A673 (cell line): Measurements from ENCODE around the gene HIVEP1. TPM values are rescaled to one million over a fixed set of nuclear protein-coding genes. Genes with fewer than 3 reads are reported as not detected.

Source experiments
- BruUV-seq: library from RNA; stranded (reverse); fragments of 400-500 nt; replicated peaks from 2 replicates; lab custom pipeline; 2021; lab: Mats Ljungman, UMichigan
- CTCF ChIA-PET: fragments of 300-600 bp; sonication (Branson Sonifier 250); formaldehyde crosslinking; loops from one replicate; lab custom pipeline; 2022; ENCODE audit warnings: antibody characterized with exemption; lab: Charles Lee
- POLR2A ChIA-PET: fragments of 300-600 bp; sonication (Branson Sonifier 250); formaldehyde crosslinking; loops from one replicate; lab custom pipeline; 2022; ENCODE audit warnings: antibody characterized with exemption; ENCODE audit not compliant: low non-redundant PET; lab: Charles Lee
- DNase-seq: peaks from one replicate; pipeline ENCODE4 v3.0.0-alpha.2; 2015; ENCODE audit warnings: low spot score
- H3K27ac ChIP-seq: fragments of 200-600 bp; sonication (generic); 2 replicates; pipeline ENCODE4 v1.5.1; 2016; ENCODE audit warnings: mixed run types, low read depth, mild to moderate bottlenecking, mixed read lengths, antibody characterized with exemption, low read length; ENCODE audit not compliant: poor library complexity, severe bottlenecking
- H3K27me3 ChIP-seq: fragments of 200-600 bp; sonication (generic); replicated peaks from 2 replicates; pipeline ENCODE4 v1.6.1; 2017; ENCODE audit warnings: mixed run types, low read depth, mild to moderate bottlenecking, mixed read lengths, antibody characterized with exemption, low read length; ENCODE audit not compliant: insufficient read depth, poor library complexity
- H3K36me3 ChIP-seq: fragments of 200-600 bp; sonication (generic); 2 replicates; pipeline ENCODE4 v1.6.1; 2016; ENCODE audit warnings: mixed run types, mild to moderate bottlenecking, mixed read lengths, antibody characterized with exemption, low read length; ENCODE audit not compliant: insufficient read depth, poor library complexity, severe bottlenecking
- H3K4me1 ChIP-seq: fragments of 200-600 bp; sonication (generic); 2 replicates; pipeline ENCODE4 v1.6.1; 2017; ENCODE audit warnings: mixed run types, mild to moderate bottlenecking, mixed read lengths, antibody characterized with exemption, low read length; ENCODE audit not compliant: insufficient read depth, poor library complexity, severe bottlenecking
- H3K4me3 ChIP-seq: fragments of 200-600 bp; sonication (generic); 2 replicates; pipeline ENCODE4 v1.5.1; 2016; ENCODE audit warnings: low read depth, mixed run types, mild to moderate bottlenecking, mixed read lengths, low read length; ENCODE audit not compliant: poor library complexity, severe bottlenecking
- H3K9me3 ChIP-seq: fragments of 200-600 bp; sonication (generic); 2 replicates; pipeline ENCODE4 v1.6.1; 2016; ENCODE audit warnings: mixed run types, low read depth, mild to moderate bottlenecking, mixed read lengths, antibody characterized with exemption, low read length; ENCODE audit not compliant: poor library complexity, severe bottlenecking
- EZH2 ChIP-seq: fragments of 200-600 bp; sonication (generic); IDR thresholded peaks from 2 replicates; pipeline ENCODE4 v1.6.1; 2017; ENCODE audit warnings: borderline replicate concordance, low read depth, mild to moderate bottlenecking, mixed read lengths, antibody characterized with exemption, low read length; ENCODE audit not compliant: poor library complexity, severe bottlenecking
- intact Hi-C: fragments of 100-400 bp; cut with micrococcal nuclease; formaldehyde crosslinking; loops from one replicate; pipeline ENCODE4 v1.10.0; 2022; ENCODE audit not compliant: unreplicated experiment
- total RNA-seq: library from RNA; stranded (reverse); gene quantifications from 2 replicates; pipeline ENCODE4 v1.2.3, GENCODE V29; 2021
- TF ChIP-seq, protein P1 (sequence below): fragments of 300-800, 200-600 bp; sonication (generic); conservative IDR thresholded peaks from 2 replicates; pipeline ENCODE4 v1.5.1; 2017; ENCODE audit warnings: low read depth, mild to moderate bottlenecking, antibody characterized with exemption, low read length, moderate library complexity, mixed read lengths

HIVEP1 gene
- total RNA-seq, 1 experiment from 2014 or later = 21.5 TPM

DNA sequence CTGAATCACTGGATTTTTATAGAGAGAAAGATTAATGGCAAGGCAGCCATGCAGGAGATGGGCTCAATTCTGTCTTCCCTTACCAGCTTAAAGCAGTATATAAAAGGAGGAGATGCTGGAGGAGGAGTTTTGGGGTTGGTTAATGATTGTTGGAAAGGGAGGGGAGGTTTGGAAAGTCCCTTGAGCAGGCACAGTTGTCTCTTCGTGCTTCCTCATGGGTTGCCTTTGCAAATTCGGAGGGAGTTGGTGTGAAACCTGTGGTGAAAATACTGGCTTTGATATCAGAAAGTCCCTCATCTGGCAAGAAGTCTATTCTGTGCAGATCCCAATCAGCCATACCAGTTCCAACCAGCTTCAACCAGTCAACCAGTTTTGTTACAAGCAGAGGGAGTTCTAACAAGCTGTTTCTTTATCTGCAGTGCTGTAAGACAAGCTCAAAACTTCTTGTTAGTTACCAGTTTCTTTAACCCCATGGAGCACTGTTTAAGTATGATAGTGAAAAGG is 107.0 kb downstream of the HIVEP1 start:
- no peak for DNase-seq
- H3K36me3 ChIP-seq = no peaks in the 10 kb centered on the region
- ChIA-PET POLR2A (no interaction called here), CTCF (no interaction called here)
- no TSS peak for BruUV-seq
- no peak for TF ChIP-seq EZH2
- TF ChIP-seq, protein P1, sequence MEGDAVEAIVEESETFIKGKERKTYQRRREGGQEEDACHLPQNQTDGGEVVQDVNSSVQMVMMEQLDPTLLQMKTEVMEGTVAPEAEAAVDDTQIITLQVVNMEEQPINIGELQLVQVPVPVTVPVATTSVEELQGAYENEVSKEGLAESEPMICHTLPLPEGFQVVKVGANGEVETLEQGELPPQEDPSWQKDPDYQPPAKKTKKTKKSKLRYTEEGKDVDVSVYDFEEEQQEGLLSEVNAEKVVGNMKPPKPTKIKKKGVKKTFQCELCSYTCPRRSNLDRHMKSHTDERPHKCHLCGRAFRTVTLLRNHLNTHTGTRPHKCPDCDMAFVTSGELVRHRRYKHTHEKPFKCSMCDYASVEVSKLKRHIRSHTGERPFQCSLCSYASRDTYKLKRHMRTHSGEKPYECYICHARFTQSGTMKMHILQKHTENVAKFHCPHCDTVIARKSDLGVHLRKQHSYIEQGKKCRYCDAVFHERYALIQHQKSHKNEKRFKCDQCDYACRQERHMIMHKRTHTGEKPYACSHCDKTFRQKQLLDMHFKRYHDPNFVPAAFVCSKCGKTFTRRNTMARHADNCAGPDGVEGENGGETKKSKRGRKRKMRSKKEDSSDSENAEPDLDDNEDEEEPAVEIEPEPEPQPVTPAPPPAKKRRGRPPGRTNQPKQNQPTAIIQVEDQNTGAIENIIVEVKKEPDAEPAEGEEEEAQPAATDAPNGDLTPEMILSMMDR = no peak
- H3K4me1 ChIP-seq = no peaks in the 10 kb centered on the region
- intact Hi-C loops = no loop called here
- no peak overlapping the region for H3K4me3 ChIP-seq
- no peak overlapping the region for H3K27ac ChIP-seq
- no peaks in the 10 kb centered on the region for H3K9me3 ChIP-seq
- H3K27me3 ChIP-seq = no peaks in the 10 kb centered on the region

DNA sequence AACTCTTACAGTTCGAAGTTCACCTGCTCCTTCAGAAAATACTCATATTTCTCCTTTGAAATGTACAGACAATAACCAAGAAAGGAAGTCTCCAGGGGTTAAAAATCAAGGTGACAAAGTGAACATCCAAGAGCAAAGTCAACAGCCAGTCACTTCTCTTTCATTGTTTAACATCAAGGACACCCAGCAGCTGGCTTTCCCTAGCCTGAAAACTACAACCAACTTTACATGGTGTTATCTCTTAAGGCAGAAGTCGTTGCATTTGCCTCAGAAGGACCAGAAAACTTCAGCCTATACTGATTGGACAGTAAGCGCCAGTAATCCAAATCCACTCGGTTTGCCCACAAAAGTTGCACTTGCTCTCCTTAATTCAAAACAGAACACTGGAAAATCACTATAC is 113.3 kb downstream of the HIVEP1 start:
- CTCF ChIA-PET = no interaction called here
- TF ChIP-seq EZH2 = no peak
- TF ChIP-seq, protein P1 = no peak
- H3K36me3 ChIP-seq = no peaks in the 10 kb centered on the region
- intact Hi-C loops = no loop called here
- no peak overlapping the region for H3K4me3 ChIP-seq
- H3K27ac ChIP-seq = no peak overlapping the region
- no TSS peak for BruUV-seq
- H3K9me3 ChIP-seq = no peaks in the 10 kb centered on the region
- H3K4me1 ChIP-seq = no peaks in the 10 kb centered on the region
- no peak for DNase-seq
- POLR2A ChIA-PET = no interaction called here
- H3K27me3 ChIP-seq = no peaks in the 10 kb centered on the region

DNA sequence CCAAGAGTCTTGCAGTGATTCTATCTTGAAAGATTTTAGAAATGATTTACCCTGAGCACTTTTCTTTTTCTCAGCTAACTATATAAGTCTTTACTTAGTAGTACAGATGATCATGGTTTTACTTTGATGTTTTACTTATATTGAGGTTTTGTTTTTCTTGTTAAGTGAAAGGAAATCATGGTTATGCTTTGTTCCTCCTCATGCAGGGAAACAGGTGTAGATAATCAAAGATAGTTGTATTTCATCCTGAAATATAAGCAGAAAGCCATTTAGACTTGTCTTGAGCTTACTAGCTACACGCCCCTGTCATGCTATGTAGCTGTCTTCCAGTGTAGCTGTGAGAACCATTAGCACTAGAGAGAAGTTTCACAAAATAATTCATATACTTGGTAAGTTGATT is 113.9 kb downstream of the HIVEP1 start:
- Histone ChIP-seq H3K36me3 (no peaks in the 10 kb centered on the region), H3K9me3 (no peaks in the 10 kb centered on the region), H3K27me3 (no peaks in the 10 kb centered on the region), H3K4me3 (no peak overlapping the region), H3K27ac (no peak overlapping the region), H3K4me1 (no peaks in the 10 kb centered on the region)
- ChIA-PET POLR2A (no interaction called here), CTCF (no interaction called here)
- intact Hi-C loops = no loop called here
- no peak for TF ChIP-seq EZH2
- TF ChIP-seq, protein P1 = no peak
- no TSS peak for BruUV-seq
- no peak for DNase-seq
